ENCODE results near the gene SCARB1. TPM values are rescaled to one million over a fixed set of nuclear protein-coding genes. Genes with fewer than 3 reads are reported as not detected.

The SCARB1 gene
- total RNA-seq, 1 experiment from 2014 or later, result 68.3 TPM

GRCh38 chr12:124813782-124814181, 49.9 kb downstream of the SCARB1 start:
- no peak for TF ChIP-seq MLX (CRISPR knock-in tag; IDR thresholded peaks at IDR 0.05)
- no peak for TF ChIP-seq FOXK1 (CRISPR knock-in tag; IDR thresholded peaks at IDR 0.05)
- no peak for TF ChIP-seq ZNF317 (CRISPR knock-in tag; IDR thresholded peaks at IDR 0.05; ENCODE audit: borderline replicate concordance, low read depth)
- TF ChIP-seq JUN (CRISPR knock-in tag; IDR thresholded peaks at IDR 0.05), result no peak
- no peak for TF ChIP-seq ZNF219 (CRISPR knock-in tag; IDR thresholded peaks at IDR 0.05; ENCODE audit: borderline replicate concordance)
- TF ChIP-seq, protein P1, sequence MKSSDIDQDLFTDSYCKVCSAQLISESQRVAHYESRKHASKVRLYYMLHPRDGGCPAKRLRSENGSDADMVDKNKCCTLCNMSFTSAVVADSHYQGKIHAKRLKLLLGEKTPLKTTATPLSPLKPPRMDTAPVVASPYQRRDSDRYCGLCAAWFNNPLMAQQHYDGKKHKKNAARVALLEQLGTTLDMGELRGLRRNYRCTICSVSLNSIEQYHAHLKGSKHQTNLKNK (CRISPR knock-in tag; IDR thresholded peaks at IDR 0.05), result no peak
- TF ChIP-seq, protein P2, sequence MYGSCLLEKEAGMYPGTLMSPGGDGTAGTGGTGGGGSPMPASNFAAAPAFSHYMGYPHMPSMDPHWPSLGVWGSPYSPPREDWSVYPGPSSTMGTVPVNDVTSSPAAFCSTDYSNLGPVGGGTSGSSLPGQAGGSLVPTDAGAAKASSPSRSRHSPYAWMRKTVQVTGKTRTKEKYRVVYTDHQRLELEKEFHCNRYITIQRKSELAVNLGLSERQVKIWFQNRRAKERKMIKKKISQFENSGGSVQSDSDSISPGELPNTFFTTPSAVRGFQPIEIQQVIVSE (CRISPR knock-in tag; IDR thresholded peaks at IDR 0.05; ENCODE audit: borderline replicate concordance), result no peak
- TF ChIP-seq ELF4 (CRISPR knock-in tag; IDR thresholded peaks at IDR 0.05; ENCODE audit: low read depth), result no peak
- TF ChIP-seq TCF7 (CRISPR knock-in tag; IDR thresholded peaks at IDR 0.05; ENCODE audit: low read depth), result no peak
- no peak for TF ChIP-seq ZNF423 (CRISPR knock-in tag; IDR thresholded peaks at IDR 0.05)
- TF ChIP-seq SMAD3 (CRISPR knock-in tag; IDR thresholded peaks at IDR 0.05; ENCODE audit: borderline replicate concordance), result no peak
- TF ChIP-seq, protein P3, sequence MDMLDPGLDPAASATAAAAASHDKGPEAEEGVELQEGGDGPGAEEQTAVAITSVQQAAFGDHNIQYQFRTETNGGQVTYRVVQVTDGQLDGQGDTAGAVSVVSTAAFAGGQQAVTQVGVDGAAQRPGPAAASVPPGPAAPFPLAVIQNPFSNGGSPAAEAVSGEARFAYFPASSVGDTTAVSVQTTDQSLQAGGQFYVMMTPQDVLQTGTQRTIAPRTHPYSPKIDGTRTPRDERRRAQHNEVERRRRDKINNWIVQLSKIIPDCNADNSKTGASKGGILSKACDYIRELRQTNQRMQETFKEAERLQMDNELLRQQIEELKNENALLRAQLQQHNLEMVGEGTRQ (CRISPR knock-in tag; IDR thresholded peaks at IDR 0.05), result no peak
- TF ChIP-seq PREB (CRISPR knock-in tag; IDR thresholded peaks at IDR 0.05; ENCODE audit: borderline replicate concordance), result no peak
- no peak for TF ChIP-seq NFATC4 (CRISPR knock-in tag; IDR thresholded peaks at IDR 0.05)
- TF ChIP-seq RELA (CRISPR knock-in tag; IDR thresholded peaks at IDR 0.05; ENCODE audit: borderline replicate concordance), result no peak
- TF ChIP-seq ZNF121 (CRISPR knock-in tag; IDR thresholded peaks at IDR 0.05), result no peak
- no peak for TF ChIP-seq ZNF396 (CRISPR knock-in tag; IDR thresholded peaks at IDR 0.05; ENCODE audit: borderline replicate concordance)
- no peak for TF ChIP-seq KAT7 (CRISPR knock-in tag; IDR thresholded peaks at IDR 0.05; ENCODE audit: borderline replicate concordance)
- TF ChIP-seq ZNF416 (CRISPR knock-in tag; IDR thresholded peaks at IDR 0.05), result no peak
- H3K4me3 Mint-ChIP-seq, result no peak overlapping the region
- no peak for ATAC-seq
- H3K4me1 Mint-ChIP-seq, result no peaks in the 10 kb centered on the region
- H3K27me3 Mint-ChIP-seq (ENCODE audit: low read depth), result no peaks in the 10 kb centered on the region
- H3K27ac Mint-ChIP-seq, result no peak overlapping the region
- POLR2A ChIA-PET, result no interaction called here
- H3K9me3 Mint-ChIP-seq, result peaks cover 6% of the 10 kb centered on the region; the same call in 1 of the 2 replicates
- CTCF ChIA-PET, result interaction anchor here (0.6 kb wide), 1 partner anchor 275 kb away, joined by 7 read pairs; no protein-coding TSS in a partner anchor
- H3K36me3 Mint-ChIP-seq, result peaks cover 39% of the 10 kb centered on the region
- no peak for DNase-seq (ENCODE audit: low spot score)

DNA sequence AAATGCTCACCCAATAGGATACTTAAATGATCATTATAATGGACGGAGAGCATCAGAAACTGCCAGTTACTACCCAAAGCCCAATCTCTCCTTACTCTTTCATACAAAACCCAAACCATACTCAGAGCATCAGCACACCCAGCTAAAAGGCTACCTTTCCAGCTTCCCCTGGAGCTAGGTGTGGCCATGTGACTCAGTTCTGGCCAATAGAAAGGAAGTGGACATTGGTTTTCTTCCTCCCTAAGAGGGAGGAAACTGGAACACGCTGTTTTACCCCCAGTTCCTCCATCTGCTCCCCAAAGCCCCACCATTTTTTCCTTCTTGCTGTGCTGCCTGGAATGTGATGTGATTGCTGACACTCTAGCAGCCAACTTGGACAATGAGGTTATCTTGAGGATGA, 50.7 kb downstream of the SCARB1 start:
- ChIA-PET CTCF (no interaction called here), POLR2A (no interaction called here)
- no peak for TF ChIP-seq ETV6 (CRISPR knock-in tag; IDR thresholded peaks at IDR 0.05)
- TF ChIP-seq ZNF281 (CRISPR knock-in tag; IDR thresholded peaks at IDR 0.05), result no peak
- TF ChIP-seq, protein P4, sequence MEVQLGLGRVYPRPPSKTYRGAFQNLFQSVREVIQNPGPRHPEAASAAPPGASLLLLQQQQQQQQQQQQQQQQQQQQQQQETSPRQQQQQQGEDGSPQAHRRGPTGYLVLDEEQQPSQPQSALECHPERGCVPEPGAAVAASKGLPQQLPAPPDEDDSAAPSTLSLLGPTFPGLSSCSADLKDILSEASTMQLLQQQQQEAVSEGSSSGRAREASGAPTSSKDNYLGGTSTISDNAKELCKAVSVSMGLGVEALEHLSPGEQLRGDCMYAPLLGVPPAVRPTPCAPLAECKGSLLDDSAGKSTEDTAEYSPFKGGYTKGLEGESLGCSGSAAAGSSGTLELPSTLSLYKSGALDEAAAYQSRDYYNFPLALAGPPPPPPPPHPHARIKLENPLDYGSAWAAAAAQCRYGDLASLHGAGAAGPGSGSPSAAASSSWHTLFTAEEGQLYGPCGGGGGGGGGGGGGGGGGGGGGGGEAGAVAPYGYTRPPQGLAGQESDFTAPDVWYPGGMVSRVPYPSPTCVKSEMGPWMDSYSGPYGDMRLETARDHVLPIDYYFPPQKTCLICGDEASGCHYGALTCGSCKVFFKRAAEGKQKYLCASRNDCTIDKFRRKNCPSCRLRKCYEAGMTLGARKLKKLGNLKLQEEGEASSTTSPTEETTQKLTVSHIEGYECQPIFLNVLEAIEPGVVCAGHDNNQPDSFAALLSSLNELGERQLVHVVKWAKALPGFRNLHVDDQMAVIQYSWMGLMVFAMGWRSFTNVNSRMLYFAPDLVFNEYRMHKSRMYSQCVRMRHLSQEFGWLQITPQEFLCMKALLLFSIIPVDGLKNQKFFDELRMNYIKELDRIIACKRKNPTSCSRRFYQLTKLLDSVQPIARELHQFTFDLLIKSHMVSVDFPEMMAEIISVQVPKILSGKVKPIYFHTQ (CRISPR knock-in tag; IDR thresholded peaks at IDR 0.05), result no peak
- TF ChIP-seq E2F5 (CRISPR knock-in tag; IDR thresholded peaks at IDR 0.05), result no peak
- no peak for TF ChIP-seq IRF1 (CRISPR knock-in tag; IDR thresholded peaks at IDR 0.05)
- no peak for TF ChIP-seq ZNF317 (CRISPR knock-in tag; IDR thresholded peaks at IDR 0.05; ENCODE audit: borderline replicate concordance, low read depth)
- no peak for TF ChIP-seq SP1 (CRISPR knock-in tag; conservative IDR thresholded peaks at IDR 0.05)
- no peak for TF ChIP-seq KAT7 (CRISPR knock-in tag; IDR thresholded peaks at IDR 0.05; ENCODE audit: borderline replicate concordance)

More for the DNA sequence above, 50.7 kb downstream of the SCARB1 start:
- peaks cover 39% of the 10 kb centered on the region for H3K36me3 Mint-ChIP-seq
- no peak overlapping the region for H3K4me3 Mint-ChIP-seq
- no peak overlapping the region for H3K27ac Mint-ChIP-seq
- no peaks in the 10 kb centered on the region for H3K27me3 Mint-ChIP-seq (ENCODE audit: low read depth)
- DNase-seq (ENCODE audit: low spot score) (no peak), ATAC-seq (no peak)
- H3K9me3 Mint-ChIP-seq, result peaks cover 6% of the 10 kb centered on the region; the same call in 1 of the 2 replicates
- H3K4me1 Mint-ChIP-seq, result no peaks in the 10 kb centered on the region

All from WTC11 (cell line).